ENCODE measurements around the gene DAPL1.

DAPL1 gene

DNA sequence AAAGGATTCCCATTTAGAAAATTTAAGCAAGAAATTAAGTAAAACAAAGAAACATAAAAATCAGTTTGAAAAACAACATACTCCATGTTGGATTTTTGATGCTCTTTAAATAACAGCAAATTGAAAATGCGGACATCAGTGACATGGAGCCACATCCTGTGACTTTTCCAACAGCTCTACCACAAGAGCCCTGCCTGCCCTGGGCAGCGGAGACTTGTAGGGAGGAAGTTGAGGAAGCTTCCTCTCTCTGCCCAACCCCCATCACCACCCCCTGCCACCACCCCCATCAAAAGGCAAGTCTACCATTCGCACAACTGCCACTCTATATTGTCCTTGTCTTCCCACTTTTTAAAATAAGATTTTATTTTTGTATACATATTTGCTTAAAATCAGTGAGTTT, 32.8 kb upstream of the DAPL1 start:
- Histone ChIP-seq H3K9me3 (ENCODE audit: insufficient read depth, low read depth, low read length) (peaks cover 3% of the 10 kb centered on the region), H3K27me3 (ENCODE audit: insufficient read depth, low read length) (no peaks in the 10 kb centered on the region), H3K23ac (ENCODE audit: low read length) (no peak overlapping the region), H2BK120ac (ENCODE audit: insufficient read depth, low read length, poor library complexity) (no peak overlapping the region), H3K14ac (ENCODE audit: low read length) (no peak overlapping the region), H3K4ac (ENCODE audit: low read depth, low read length) (no peak overlapping the region), H3K79me1 (ENCODE audit: low read length) (no peaks in the 10 kb centered on the region), H2BK12ac (ENCODE audit: low read length) (no peak overlapping the region), H4K91ac (ENCODE audit: low read depth, low read length) (no peak overlapping the region), H4K12ac (ENCODE audit: low read depth, low read length) (no peak overlapping the region), H3K4me1 (ENCODE audit: control insufficient read depth in 1 of 2, insufficient read depth in 2 of 2, low read length in 2 of 2) (no peaks in the 10 kb centered on the region), H3K36me3 (ENCODE audit: control insufficient read depth in 1 of 2, insufficient read depth in 2 of 2, low read length in 2 of 2) (no peaks in the 10 kb centered on the region), H3K4me2 (ENCODE audit: low read length) (no peak overlapping the region), H4K8ac (ENCODE audit: low read depth, low read length) (no peak overlapping the region), H3K9ac (ENCODE audit: low read length) (no peak overlapping the region), H2BK5ac (ENCODE audit: low read depth, low read length, poor library complexity) (no peak overlapping the region), H2AK5ac (ENCODE audit: low read length) (no peak overlapping the region), H2AFZ (ENCODE audit: insufficient read depth, low read length, poor library complexity) (no peak overlapping the region), H3K18ac (ENCODE audit: low read length) (no peak overlapping the region), H3K27ac (ENCODE audit: low read depth, low read length) (no peak overlapping the region), H3K4me3 (ENCODE audit: low read depth, low read length) (no peak overlapping the region), H3K79me2 (ENCODE audit: control insufficient read depth, insufficient read depth, low read length, poor library complexity) (no peaks in the 10 kb centered on the region)
- no peak for DNase-seq
- no CpG with 5 or more reads among the region's 3 CpGs for WGBS (ENCODE audit: extremely low coverage, insufficient coverage, insufficient read length)

DNA sequence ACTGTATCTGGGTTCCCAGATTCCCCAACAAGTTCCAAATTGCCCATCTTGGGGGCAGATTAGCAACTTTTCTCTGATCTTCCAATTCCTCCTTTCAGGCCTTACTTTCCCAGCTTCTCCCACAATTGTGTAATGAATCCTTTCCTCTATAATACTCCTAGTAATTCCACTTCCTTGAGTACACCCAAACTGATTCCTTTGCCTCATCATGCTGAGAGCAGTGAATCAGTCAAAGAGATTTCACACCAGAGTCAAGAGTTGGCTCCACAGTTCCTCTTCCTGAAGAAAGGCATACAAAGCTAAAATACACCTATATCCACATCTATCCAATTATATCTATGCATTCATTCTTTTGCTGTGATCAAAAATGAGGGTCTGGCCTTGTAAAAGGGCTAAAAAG, 28.6 kb upstream of the DAPL1 start:
- H4K91ac ChIP-seq (ENCODE audit: low read depth, low read length) = no peak overlapping the region
- peaks cover 1% of the 10 kb centered on the region for H3K9me3 ChIP-seq (ENCODE audit: insufficient read depth, low read depth, low read length)
- H3K4ac ChIP-seq (ENCODE audit: low read depth, low read length) = no peak overlapping the region
- no peaks in the 10 kb centered on the region for H3K79me2 ChIP-seq (ENCODE audit: control insufficient read depth, insufficient read depth, low read length, poor library complexity)
- H3K27me3 ChIP-seq (ENCODE audit: insufficient read depth, low read length) = no peaks in the 10 kb centered on the region
- H3K27ac ChIP-seq (ENCODE audit: low read depth, low read length) = no peak overlapping the region
- no peak overlapping the region for H2BK120ac ChIP-seq (ENCODE audit: insufficient read depth, low read length, poor library complexity)
- H3K14ac ChIP-seq (ENCODE audit: low read length) = no peak overlapping the region
- H3K4me3 ChIP-seq (ENCODE audit: low read depth, low read length) = no peak overlapping the region
- H2AFZ ChIP-seq (ENCODE audit: insufficient read depth, low read length, poor library complexity) = no peak overlapping the region
- no peak overlapping the region for H4K8ac ChIP-seq (ENCODE audit: low read depth, low read length)
- H2BK5ac ChIP-seq (ENCODE audit: low read depth, low read length, poor library complexity) = no peak overlapping the region
- H2BK12ac ChIP-seq (ENCODE audit: low read length) = no peak overlapping the region
- H3K79me1 ChIP-seq (ENCODE audit: low read length) = no peaks in the 10 kb centered on the region
- no peak overlapping the region for H3K9ac ChIP-seq (ENCODE audit: low read length)
- H3K36me3 ChIP-seq (ENCODE audit: control insufficient read depth in 1 of 2, insufficient read depth in 2 of 2, low read length in 2 of 2) = no peaks in the 10 kb centered on the region
- H2AK5ac ChIP-seq (ENCODE audit: low read length) = no peak overlapping the region
- no peak overlapping the region for H3K4me2 ChIP-seq (ENCODE audit: low read length)
- no peak overlapping the region for H3K23ac ChIP-seq (ENCODE audit: low read length)
- no peak overlapping the region for H4K12ac ChIP-seq (ENCODE audit: low read depth, low read length)
- DNase-seq = no peak
- no peak overlapping the region for H3K18ac ChIP-seq (ENCODE audit: low read length)
- H3K4me1 ChIP-seq (ENCODE audit: control insufficient read depth in 1 of 2, insufficient read depth in 2 of 2, low read length in 2 of 2) = no peaks in the 10 kb centered on the region

DNA sequence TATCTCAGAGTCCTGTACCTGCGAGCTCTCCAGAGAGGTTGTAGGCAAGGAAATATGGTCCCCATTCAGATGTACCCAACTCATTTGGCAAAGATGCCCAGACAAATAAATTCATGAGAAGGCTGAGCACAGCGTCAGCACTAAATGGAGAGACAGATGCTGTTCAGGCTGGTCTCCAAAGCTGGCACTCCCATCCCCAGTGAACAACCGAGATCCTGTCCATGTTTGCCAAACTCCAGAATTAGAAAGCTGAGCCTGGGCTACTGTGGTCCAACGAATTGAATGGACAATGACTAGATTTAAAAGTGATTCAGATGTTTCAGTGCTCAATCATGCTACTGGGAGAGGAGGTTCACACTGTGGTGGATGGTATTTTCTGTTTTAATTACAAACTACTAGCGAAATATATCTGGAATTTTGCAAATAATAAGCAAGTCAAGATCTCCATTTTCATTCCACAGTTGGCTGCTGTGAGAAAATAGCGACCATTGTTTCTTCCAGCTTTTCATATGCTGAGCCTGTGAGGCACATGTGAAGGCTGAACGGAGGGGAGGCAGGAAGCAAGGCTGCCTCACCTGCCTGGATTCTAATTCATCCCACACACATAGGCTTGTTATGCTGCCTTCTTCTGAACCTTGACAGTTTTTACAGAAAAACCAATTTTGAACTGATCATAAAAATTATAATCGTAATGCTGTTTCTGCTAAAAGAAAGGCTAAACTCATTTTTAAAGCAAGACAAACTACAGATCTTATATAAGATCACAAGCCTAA, 22.6 kb upstream of the DAPL1 start:
- H4K91ac ChIP-seq (ENCODE audit: low read depth, low read length) = no peak overlapping the region
- H2BK120ac ChIP-seq (ENCODE audit: insufficient read depth, low read length, poor library complexity) = no peak overlapping the region
- H2AK5ac ChIP-seq (ENCODE audit: low read length) = no peak overlapping the region
- H3K9me3 ChIP-seq (ENCODE audit: insufficient read depth, low read depth, low read length) = peaks cover 3% of the 10 kb centered on the region
- no peaks in the 10 kb centered on the region for H3K79me1 ChIP-seq (ENCODE audit: low read length)
- no peak overlapping the region for H3K14ac ChIP-seq (ENCODE audit: low read length)
- no peak overlapping the region for H4K8ac ChIP-seq (ENCODE audit: low read depth, low read length)
- H3K27ac ChIP-seq (ENCODE audit: low read depth, low read length) = no peak overlapping the region
- no peak overlapping the region for H2AFZ ChIP-seq (ENCODE audit: insufficient read depth, low read length, poor library complexity)
- no peaks in the 10 kb centered on the region for H3K27me3 ChIP-seq (ENCODE audit: insufficient read depth, low read length)
- no peak overlapping the region for H4K12ac ChIP-seq (ENCODE audit: low read depth, low read length)
- H3K23ac ChIP-seq (ENCODE audit: low read length) = no peak overlapping the region
- no peaks in the 10 kb centered on the region for H3K4me1 ChIP-seq (ENCODE audit: control insufficient read depth in 1 of 2, insufficient read depth in 2 of 2, low read length in 2 of 2)
- no peaks in the 10 kb centered on the region for H3K79me2 ChIP-seq (ENCODE audit: control insufficient read depth, insufficient read depth, low read length, poor library complexity)
- H3K9ac ChIP-seq (ENCODE audit: low read length) = no peak overlapping the region
- H3K4me2 ChIP-seq (ENCODE audit: low read length) = no peak overlapping the region
- H2BK12ac ChIP-seq (ENCODE audit: low read length) = no peak overlapping the region
- WGBS (ENCODE audit: extremely low coverage, insufficient coverage, insufficient read length) = no CpG with 5 or more reads among the region's 8 CpGs
- DNase-seq = no peak
- no peak overlapping the region for H3K4ac ChIP-seq (ENCODE audit: low read depth, low read length)
- no peak overlapping the region for H2BK5ac ChIP-seq (ENCODE audit: low read depth, low read length, poor library complexity)
- H3K18ac ChIP-seq (ENCODE audit: low read length) = no peak overlapping the region
- no peak overlapping the region for H3K4me3 ChIP-seq (ENCODE audit: low read depth, low read length)
- peaks cover 0 to 2% of the 10 kb centered on the region in 2 experiments for H3K36me3 ChIP-seq (ENCODE audit: control insufficient read depth in 1 of 2, insufficient read depth in 2 of 2, low read length in 2 of 2)

DNA sequence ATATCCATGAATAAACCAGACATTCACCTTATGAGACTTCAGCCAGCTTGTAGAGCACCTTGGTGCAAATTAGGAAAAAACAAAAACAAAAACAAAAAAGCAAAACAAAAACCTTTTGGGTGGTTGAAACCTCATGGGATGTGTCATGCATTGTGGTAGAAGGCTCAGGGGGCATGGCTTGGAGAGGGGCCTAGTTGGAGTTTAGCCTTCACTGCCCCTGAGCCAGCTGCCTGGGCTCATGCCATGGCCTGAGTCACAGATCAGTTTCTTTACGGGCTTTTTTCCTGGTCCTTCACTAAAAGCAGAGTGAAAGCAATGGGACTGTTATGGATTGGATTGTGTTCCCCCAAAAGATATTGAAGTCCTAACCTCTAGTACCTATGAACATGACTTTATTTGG, 22.0 kb upstream of the DAPL1 start:
- H3K9me3 ChIP-seq (ENCODE audit: insufficient read depth, low read depth, low read length) = peaks cover 3% of the 10 kb centered on the region
- H3K36me3 ChIP-seq (ENCODE audit: control insufficient read depth in 1 of 2, insufficient read depth in 2 of 2, low read length in 2 of 2) = peaks cover 0 to 2% of the 10 kb centered on the region in 2 experiments
- no peak overlapping the region for H4K91ac ChIP-seq (ENCODE audit: low read depth, low read length)
- H3K18ac ChIP-seq (ENCODE audit: low read length) = no peak overlapping the region
- no peaks in the 10 kb centered on the region for H3K79me2 ChIP-seq (ENCODE audit: control insufficient read depth, insufficient read depth, low read length, poor library complexity)
- H3K14ac ChIP-seq (ENCODE audit: low read length) = no peak overlapping the region
- no peak overlapping the region for H4K8ac ChIP-seq (ENCODE audit: low read depth, low read length)
- H2AK5ac ChIP-seq (ENCODE audit: low read length) = no peak overlapping the region
- H3K9ac ChIP-seq (ENCODE audit: low read length) = no peak overlapping the region
- no peak overlapping the region for H2BK5ac ChIP-seq (ENCODE audit: low read depth, low read length, poor library complexity)
- H3K27ac ChIP-seq (ENCODE audit: low read depth, low read length) = no peak overlapping the region
- H2BK120ac ChIP-seq (ENCODE audit: insufficient read depth, low read length, poor library complexity) = no peak overlapping the region
- no peak overlapping the region for H2BK12ac ChIP-seq (ENCODE audit: low read length)
- no peak overlapping the region for H3K23ac ChIP-seq (ENCODE audit: low read length)
- no peak overlapping the region for H3K4me3 ChIP-seq (ENCODE audit: low read depth, low read length)
- no peak overlapping the region for H2AFZ ChIP-seq (ENCODE audit: insufficient read depth, low read length, poor library complexity)
- H3K4me1 ChIP-seq (ENCODE audit: control insufficient read depth in 1 of 2, insufficient read depth in 2 of 2, low read length in 2 of 2) = no peaks in the 10 kb centered on the region
- DNase-seq = no peak
- H3K27me3 ChIP-seq (ENCODE audit: insufficient read depth, low read length) = no peaks in the 10 kb centered on the region
- no peak overlapping the region for H3K4me2 ChIP-seq (ENCODE audit: low read length)
- no peak overlapping the region for H3K4ac ChIP-seq (ENCODE audit: low read depth, low read length)
- no peak overlapping the region for H4K12ac ChIP-seq (ENCODE audit: low read depth, low read length)
- no CpG with 5 or more reads among the region's 1 CpG for WGBS (ENCODE audit: extremely low coverage, insufficient coverage, insufficient read length)
- no peaks in the 10 kb centered on the region for H3K79me1 ChIP-seq (ENCODE audit: low read length)

Data from trophoblast cell (in vitro differentiated cells and primary cell).